OCI-LY1 (cell line): Measurements from ENCODE around the gene ARFGEF2.

Experiments used
- CTCF ChIP-seq: fragments of 200-600 bp; sonication (generic), shearing (Covaris generic); IDR thresholded peaks from 2 replicates; pipeline ENCODE4 v1.5.1; 2017; ENCODE audit warnings: mild to moderate bottlenecking, antibody characterized with exemption, low read length, moderate library complexity, mixed read lengths
- EZH2 ChIP-seq: fragments of 200-600 bp; sonication (generic), shearing (Covaris generic); IDR thresholded peaks from 2 replicates; pipeline ENCODE4 v1.8.0; 2017; ENCODE audit warnings: borderline replicate concordance, mixed run types, mild to moderate bottlenecking, antibody characterized with exemption, low read length, moderate library complexity, mixed read lengths

GRCh38 chr20:48903705-48904104, 17.8 kb upstream of the ARFGEF2 start:
- TF ChIP-seq CTCF (no peak), EZH2 (no peak)
